H9 (cell line): ENCODE data around the gene CEACAM16. TPM values are rescaled to one million over a fixed set of nuclear protein-coding genes. Genes with fewer than 3 reads are reported as not detected.

ENCODE experiments used
- DNase-seq: peaks from one replicate; pipeline ENCODE4 v3.0.0-alpha.2; 2017
- H2AFZ ChIP-seq: one replicate; pipeline ENCODE4 v1.6.1; 2013; ENCODE audit warnings: mild to moderate bottlenecking, low read length, control low read depth, moderate library complexity
- H2AK5ac ChIP-seq: 2 replicates; pipeline ENCODE4 v1.6.1; 2013; ENCODE audit warnings: low read length, control low read depth, mixed read lengths; ENCODE audit not compliant: insufficient read length
- H2BK120ac ChIP-seq: one replicate; pipeline ENCODE4 v1.6.1; 2013; ENCODE audit warnings: low read depth, mild to moderate bottlenecking, low read length, control low read depth, inconsistent platforms; ENCODE audit not compliant: poor library complexity, severe bottlenecking
- H2BK12ac ChIP-seq: 2 replicates; pipeline ENCODE4 v1.6.1; 2013; ENCODE audit warnings: low read length, control low read depth, mixed read lengths, low read depth; ENCODE audit not compliant: insufficient read length
- H2BK15ac ChIP-seq: 2 replicates; pipeline ENCODE4 v1.6.1; 2013; ENCODE audit warnings: low read depth, low read length, control low read depth
- H2BK20ac ChIP-seq: one replicate; pipeline ENCODE4 v1.6.1; 2013; ENCODE audit warnings: low read depth, mild to moderate bottlenecking, low read length, control low read depth, inconsistent platforms; ENCODE audit not compliant: poor library complexity, severe bottlenecking
- H2BK5ac ChIP-seq: 2 replicates; pipeline ENCODE4 v1.6.1; 2013; ENCODE audit warnings: low read length, control low read depth, mixed read lengths; ENCODE audit not compliant: insufficient read length
- H3K14ac ChIP-seq: 2 replicates; pipeline ENCODE4 v1.6.1; 2013; ENCODE audit warnings: low read length, control low read depth; ENCODE audit not compliant: insufficient read depth
- H3K18ac ChIP-seq: 2 replicates; pipeline ENCODE4 v1.6.1; 2013; ENCODE audit warnings: low read depth, mild to moderate bottlenecking, mixed read lengths, low read length, control low read depth; ENCODE audit not compliant: insufficient read length
- H3K23ac ChIP-seq: 2 replicates; pipeline ENCODE4 v1.6.1; 2013; ENCODE audit warnings: low read length, control low read depth, mixed read lengths, low read depth; ENCODE audit not compliant: insufficient read length
- H3K23me2 ChIP-seq: 2 replicates; pipeline ENCODE4 v1.6.1; 2013; ENCODE audit warnings: low read depth, mild to moderate bottlenecking, mixed read lengths, low read length, control low read depth; ENCODE audit not compliant: insufficient read length, poor library complexity, severe bottlenecking
- H3K27ac ChIP-seq: 2 replicates; pipeline ENCODE4 v1.5.1; 2013; ENCODE audit warnings: low read length, control low read depth, mixed read lengths, low read depth; ENCODE audit not compliant: insufficient read length
- H3K27me3 ChIP-seq: 2 replicates; pipeline ENCODE4 v1.6.1; 2013; ENCODE audit warnings: low read length, control low read depth, inconsistent platforms; ENCODE audit not compliant: insufficient read depth
- H3K4ac ChIP-seq: 2 replicates; pipeline ENCODE4 v1.6.1; 2013; ENCODE audit warnings: low read depth, mild to moderate bottlenecking, control low read depth, inconsistent platforms, low read length, moderate library complexity
- H3K4me1 ChIP-seq: 2 replicates; pipeline ENCODE4 v1.6.1; 2013; ENCODE audit warnings: low read length, control low read depth, inconsistent platforms; ENCODE audit not compliant: insufficient read depth
- H3K4me2 ChIP-seq: 2 replicates; pipeline ENCODE4 v1.6.1; 2013; ENCODE audit warnings: low read length, control low read depth, mixed read lengths; ENCODE audit not compliant: insufficient read length, insufficient read depth
- H3K56ac ChIP-seq: 2 replicates; pipeline ENCODE4 v1.6.1; 2013; ENCODE audit warnings: low read depth, mild to moderate bottlenecking, mixed read lengths, low read length, control low read depth; ENCODE audit not compliant: insufficient read length
- H3K79me1 ChIP-seq: 2 replicates; pipeline ENCODE4 v1.6.1; 2013; ENCODE audit warnings: low read depth, mild to moderate bottlenecking, moderate library complexity, low read length, control low read depth, inconsistent platforms; ENCODE audit not compliant: insufficient read depth, poor library complexity, severe bottlenecking
- H3K79me2 ChIP-seq: 2 replicates; pipeline ENCODE4 v1.6.1; 2013; ENCODE audit warnings: low read length, control low read depth, inconsistent platforms; ENCODE audit not compliant: insufficient read depth
- H3K9ac ChIP-seq: 2 replicates; pipeline ENCODE4 v1.6.1; 2013; ENCODE audit warnings: low read length, control low read depth, mixed read lengths; ENCODE audit not compliant: insufficient read length; ENCODE audit errors: extremely low read depth
- H3K9me3 ChIP-seq: one replicate; pipeline ENCODE4 v1.6.1; 2013; ENCODE audit warnings: low read depth, low read length, inconsistent platforms; ENCODE audit not compliant: control insufficient read depth
- H3T11ph ChIP-seq: one replicate; pipeline ENCODE4 v1.6.1; 2013; ENCODE audit warnings: mild to moderate bottlenecking, low read length, control low read depth, inconsistent platforms
- H4K20me1 ChIP-seq: one replicate; pipeline ENCODE4 v1.6.1; 2013; ENCODE audit not compliant: control insufficient read depth, insufficient read length, insufficient read depth
- H4K5ac ChIP-seq: 2 replicates; pipeline ENCODE4 v1.6.1; 2013; ENCODE audit warnings: low read depth, mild to moderate bottlenecking, mixed read lengths, low read length, control low read depth; ENCODE audit not compliant: insufficient read length
- H4K8ac ChIP-seq: replicated peaks from 2 replicates; pipeline ENCODE4 v1.6.1; 2013; ENCODE audit warnings: low read length, control low read depth, mixed read lengths, low read depth; ENCODE audit not compliant: insufficient read length
- H4K91ac ChIP-seq: 2 replicates; pipeline ENCODE4 v1.6.1; 2013; ENCODE audit warnings: low read depth, mild to moderate bottlenecking, moderate library complexity, mixed read lengths, low read length, control low read depth; ENCODE audit not compliant: insufficient read length
- H3K27ac Mint-ChIP-seq, 3 experiments: 2 replicates in 2 of 3; 3 replicates in 1 of 3; pipeline ENCODE4 v1.8.0; 2020 to 2021; ENCODE audit warnings: mixed read lengths in 3 of 3, mild to moderate bottlenecking in 1 of 3, moderate library complexity in 1 of 3
- H3K27me3 Mint-ChIP-seq: 2 replicates; pipeline ENCODE4 v1.8.0; 2021; ENCODE audit warnings: low read depth, mild to moderate bottlenecking, moderate library complexity, mixed read lengths
- H3K36me3 Mint-ChIP-seq, 3 experiments: 2 replicates in 2 of 3; 3 replicates in 1 of 3; pipeline ENCODE4 v1.8.0; 2020 to 2021; ENCODE audit warnings: low read depth in 3 of 3, mixed read lengths in 3 of 3; ENCODE audit not compliant: insufficient read depth in 1 of 3
- H3K4me1 Mint-ChIP-seq, 2 experiments: 2 replicates each; pipeline ENCODE4 v1.8.0; 2020; ENCODE audit warnings: mixed read lengths in 2 of 2
- H3K4me3 Mint-ChIP-seq, 2 experiments: 2 replicates in 1 of 2; 3 replicates in 1 of 2; pipeline ENCODE4 v1.8.0; 2020 to 2021; ENCODE audit warnings: mild to moderate bottlenecking in 2 of 2, mixed read lengths in 2 of 2, moderate library complexity in 1 of 2
- H3K9me3 Mint-ChIP-seq, 2 experiments: 2 replicates in 1 of 2; 3 replicates in 1 of 2; pipeline ENCODE4 v1.8.0; 2020; ENCODE audit warnings: mild to moderate bottlenecking in 2 of 2, mixed read lengths in 2 of 2, moderate library complexity in 1 of 2
- CTCF ChIP-seq: fragments of 200-600 bp; sonication (generic); conservative IDR thresholded peaks from 3 replicates; pipeline ENCODE4 v1.8.0; 2021; ENCODE audit warnings: antibody characterized with exemption, mild to moderate bottlenecking
- WGBS: extraction: QIAGEN DNeasy Blood & Tissue Kit; methylation state at CpG from one replicate; pipeline ENCODE4 v1.1.7; 2013; ENCODE audit warnings: missing lambda C conversion rate, low lambda C conversion rate, mixed read lengths; ENCODE audit not compliant: insufficient read length; ENCODE audit errors: extremely low coverage; 5-methylcytosine and 5-hydroxymethylcytosine counted together
- total RNA-seq: library from RNA; stranded (reverse); gene quantifications from 2 replicates; pipeline ENCODE4 v1.2.1, GENCODE V29; 2021

The CEACAM16 gene
- total RNA-seq, 1 experiment from 2014 or later, result not detected

GRCh38 chr19:44704982-44705381, 6.0 kb downstream of the CEACAM16 start:
- Histone ChIP-seq H4K8ac (no peak overlapping the region), H3K4me2 (no peak overlapping the region), H4K5ac (no peak overlapping the region), H3K4ac (no peak overlapping the region), H4K91ac (no peak overlapping the region), H3K9ac (no peak overlapping the region), H2BK15ac (no peak overlapping the region), H2BK20ac (no peak overlapping the region), H3K27me3 (no peaks in the 10 kb centered on the region), H3K14ac (no peak overlapping the region), H3K79me1 (no peaks in the 10 kb centered on the region), H3K79me2 (0 out of 2 replicates have a peak, but pooled peaks cover 2% of the 10 kb centered on the region), H3K9me3 (no peaks in the 10 kb centered on the region), H2AFZ (no peak overlapping the region), H3K23ac (no peak overlapping the region), H2AK5ac (no peak overlapping the region), H2BK5ac (no peak overlapping the region), H3K4me1 (no peaks in the 10 kb centered on the region), H3K56ac (no peak overlapping the region), H3T11ph (no peak overlapping the region), H3K27ac (no peak overlapping the region), H4K20me1 (no peaks in the 10 kb centered on the region), H2BK12ac (no peak overlapping the region), H3K23me2 (no peaks in the 10 kb centered on the region), H2BK120ac (no peak overlapping the region), H3K18ac (no peak overlapping the region)
- Mint-ChIP-seq H3K4me1 (no peaks in the 10 kb centered on the region), H3K4me3 (no peak overlapping the region), H3K36me3 (no peaks in the 10 kb centered on the region; a peak in 1 of 7 replicates), H3K27ac (no peak overlapping the region), H3K27me3 (peaks cover 6% of the 10 kb centered on the region), H3K9me3 (no peaks in the 10 kb centered on the region)
- TF ChIP-seq CTCF, result no peak
- no CpG with 5 or more reads among the region's 1 CpG for WGBS
- no peak for DNase-seq
